Measurements from ENCODE around the gene MRPL23.

Gene MRPL23

GRCh38 chr11:1953489-1954266 lies 6.5 kb downstream of the MRPL23 start:
- DNase-seq (ENCODE audit: low read depth), result no peak

- DNase-seq (ENCODE audit: low read depth), result no peak
These were observed 11.2 kb downstream of the MRPL23 start for GRCh38 chr11:1958367-1958766.

- DNase-seq (ENCODE audit: low read depth), result no peak
These were observed 12.7 kb downstream of the MRPL23 start for GRCh38 chr11:1959786-1960185.

GRCh38 chr11:1963864-1964263 lies 16.7 kb downstream of the MRPL23 start:
- DNase-seq (ENCODE audit: low read depth), result no peak

- no peak for DNase-seq (ENCODE audit: low read depth)
These were observed 17.2 kb downstream of the MRPL23 start for GRCh38 chr11:1964348-1964747.

GRCh38 chr11:1964955-1965354 lies 17.8 kb downstream of the MRPL23 start:
- DNase-seq (ENCODE audit: low read depth), result no peak

GRCh38 chr11:1966531-1966930 lies 19.4 kb downstream of the MRPL23 start:
- DNase-seq (ENCODE audit: low read depth), result no peak

- DNase-seq (ENCODE audit: low read depth), result no peak
These were observed 20.6 kb downstream of the MRPL23 start for GRCh38 chr11:1967641-1968225.

- no peak for DNase-seq (ENCODE audit: low read depth)
These were observed 21.4 kb downstream of the MRPL23 start for GRCh38 chr11:1968454-1969002.

GRCh38 chr11:1969035-1969434 lies 21.9 kb downstream of the MRPL23 start:
- no peak for DNase-seq (ENCODE audit: low read depth)

GRCh38 chr11:1969776-1970175 lies 22.6 kb downstream of the MRPL23 start:
- no peak for DNase-seq (ENCODE audit: low read depth)

GRCh38 chr11:1970956-1971355 lies 23.8 kb downstream of the MRPL23 start:
- no peak for DNase-seq (ENCODE audit: low read depth)

- DNase-seq (ENCODE audit: low read depth), result no peak
These were observed 28.1 kb downstream of the MRPL23 start for GRCh38 chr11:1975185-1975584.

GRCh38 chr11:1978720-1979473 lies 31.8 kb downstream of the MRPL23 start:
- no peak for DNase-seq (ENCODE audit: low read depth)

- DNase-seq (ENCODE audit: low read depth), result no peak
These were observed 32.5 kb downstream of the MRPL23 start for GRCh38 chr11:1979607-1980006.

- no peak for DNase-seq (ENCODE audit: low read depth)
These were observed 35.9 kb downstream of the MRPL23 start for GRCh38 chr11:1982873-1983600.

- no peak for DNase-seq (ENCODE audit: low read depth)
These were observed 36.4 kb downstream of the MRPL23 start for GRCh38 chr11:1983601-1983961.

- no peak for DNase-seq (ENCODE audit: low read depth)
These were observed 39.9 kb downstream of the MRPL23 start for GRCh38 chr11:1987024-1987423.

GRCh38 chr11:1988174-1988573 lies 41.0 kb downstream of the MRPL23 start:
- DNase-seq (ENCODE audit: low read depth), result no peak

- DNase-seq (ENCODE audit: low read depth), result no peak
These were observed 41.7 kb downstream of the MRPL23 start for GRCh38 chr11:1988667-1989317.

- DNase-seq (ENCODE audit: low read depth), result no peak
These were observed 42.8 kb downstream of the MRPL23 start for GRCh38 chr11:1989953-1990352.
